Progenitor cell of endocrine pancreas (in vitro differentiated cells): ENCODE data around the gene KRTAP22-2. TPM values are rescaled to one million over a fixed set of nuclear protein-coding genes. Genes with fewer than 3 reads are reported as not detected.

Experiments used
- DNase-seq: peaks from one replicate; pipeline ENCODE4 v3.0.0; 2021; ENCODE audit warnings: low spot score; ENCODE audit not compliant: unreplicated experiment
- H3K27ac Mint-ChIP-seq: 2 replicates; pipeline ENCODE4 v1.8.0; 2021; ENCODE audit warnings: mild to moderate bottlenecking, moderate library complexity, mixed read lengths
- H3K27me3 Mint-ChIP-seq: 2 replicates; pipeline ENCODE4 v1.8.0; 2021; ENCODE audit warnings: mixed read lengths
- H3K36me3 Mint-ChIP-seq: 2 replicates; pipeline ENCODE4 v1.8.0; 2022; ENCODE audit warnings: mixed read lengths; ENCODE audit not compliant: insufficient read depth
- H3K4me1 Mint-ChIP-seq: 2 replicates; pipeline ENCODE4 v1.8.0; 2021; ENCODE audit warnings: low read depth, mixed read lengths
- H3K4me3 Mint-ChIP-seq: 2 replicates; pipeline ENCODE4 v1.8.0; 2021; ENCODE audit warnings: low read depth, mild to moderate bottlenecking, moderate library complexity, mixed read lengths
- H3K9me3 Mint-ChIP-seq: 2 replicates; pipeline ENCODE4 v1.8.0; 2021; ENCODE audit warnings: low read depth, mixed read lengths
- long read RNA-seq: library from polyadenylated mRNA; unstranded; transcript quantifications from one replicate; pipeline ENCODE4 v2.0.0, GENCODE V29; 2020
- total RNA-seq: library from RNA; stranded (reverse); gene quantifications from 2 replicates; pipeline ENCODE4 v1.2.1, GENCODE V29; 2021
- TF ChIP-seq, protein P1 (sequence below): fragments of 200-600 bp; sonication (generic); IDR thresholded peaks from one replicate; pipeline ENCODE4 v1.5.0; 2021; ENCODE audit warnings: antibody characterized with exemption, mild to moderate bottlenecking; ENCODE audit not compliant: unreplicated experiment

KRTAP22-2 gene
- total RNA-seq = not detected in 2 replicates
- long read RNA-seq = 0 reads

DNA sequence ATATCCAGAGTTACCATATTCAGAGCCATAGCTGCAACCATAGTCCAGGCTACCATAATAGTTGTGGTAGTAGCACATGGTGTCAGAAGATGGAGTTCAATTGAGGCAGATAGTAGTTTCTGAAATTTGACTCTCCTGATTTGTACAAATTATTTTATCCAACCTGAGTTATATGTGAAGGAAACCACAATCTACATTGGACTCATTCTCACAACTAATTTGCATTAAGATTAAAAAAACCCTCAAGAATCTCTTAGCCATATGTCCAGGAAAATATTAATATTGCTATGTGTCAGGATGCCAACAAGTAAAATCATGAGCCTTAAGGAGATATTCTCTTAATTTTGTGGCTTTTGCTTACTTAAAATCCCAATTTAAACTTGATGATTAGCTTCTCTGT, at the start of gene KRTAP22-2:
KRTAP22-2 (minus strand) TSS at position 101 of the 400 bp plus-strand sequence.
- no peak within 1 kb of the TSS for H3K4me3 Mint-ChIP-seq
- H3K27me3 Mint-ChIP-seq = no peaks in the 10 kb centered on the region
- DNase-seq = no peak
- H3K27ac Mint-ChIP-seq = no peak within 1 kb of the TSS
- no peaks in the 10 kb centered on the region for H3K36me3 Mint-ChIP-seq
- peaks cover 14% of the 10 kb centered on the region for H3K9me3 Mint-ChIP-seq
- TF ChIP-seq, protein P1, sequence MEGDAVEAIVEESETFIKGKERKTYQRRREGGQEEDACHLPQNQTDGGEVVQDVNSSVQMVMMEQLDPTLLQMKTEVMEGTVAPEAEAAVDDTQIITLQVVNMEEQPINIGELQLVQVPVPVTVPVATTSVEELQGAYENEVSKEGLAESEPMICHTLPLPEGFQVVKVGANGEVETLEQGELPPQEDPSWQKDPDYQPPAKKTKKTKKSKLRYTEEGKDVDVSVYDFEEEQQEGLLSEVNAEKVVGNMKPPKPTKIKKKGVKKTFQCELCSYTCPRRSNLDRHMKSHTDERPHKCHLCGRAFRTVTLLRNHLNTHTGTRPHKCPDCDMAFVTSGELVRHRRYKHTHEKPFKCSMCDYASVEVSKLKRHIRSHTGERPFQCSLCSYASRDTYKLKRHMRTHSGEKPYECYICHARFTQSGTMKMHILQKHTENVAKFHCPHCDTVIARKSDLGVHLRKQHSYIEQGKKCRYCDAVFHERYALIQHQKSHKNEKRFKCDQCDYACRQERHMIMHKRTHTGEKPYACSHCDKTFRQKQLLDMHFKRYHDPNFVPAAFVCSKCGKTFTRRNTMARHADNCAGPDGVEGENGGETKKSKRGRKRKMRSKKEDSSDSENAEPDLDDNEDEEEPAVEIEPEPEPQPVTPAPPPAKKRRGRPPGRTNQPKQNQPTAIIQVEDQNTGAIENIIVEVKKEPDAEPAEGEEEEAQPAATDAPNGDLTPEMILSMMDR = no peak
- no peaks in the 10 kb centered on the region for H3K4me1 Mint-ChIP-seq

DNA sequence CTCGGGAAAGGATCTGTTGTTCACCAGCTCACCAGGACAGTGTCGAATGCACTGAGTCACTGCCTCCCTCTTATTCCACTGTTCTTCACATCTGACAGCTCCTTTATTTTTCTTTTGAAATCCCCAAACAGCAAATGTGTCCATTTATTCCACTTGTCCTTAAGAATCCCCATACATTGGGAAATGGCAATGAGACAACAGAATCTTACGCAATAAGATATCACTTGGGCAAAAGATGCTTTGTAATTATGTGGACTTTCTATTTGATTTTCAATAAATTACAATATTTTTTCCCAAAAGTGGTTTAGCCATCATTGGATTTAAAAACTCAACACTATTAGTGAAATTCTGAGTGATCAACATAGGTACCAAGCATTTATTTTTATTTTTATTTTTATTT, 48.5 kb upstream of the KRTAP22-2 start:
- H3K4me3 Mint-ChIP-seq = no peak overlapping the region
- H3K4me1 Mint-ChIP-seq = no peaks in the 10 kb centered on the region
- H3K36me3 Mint-ChIP-seq = no peaks in the 10 kb centered on the region
- no peak overlapping the region for H3K27ac Mint-ChIP-seq
- DNase-seq = no peak
- peaks cover 4% of the 10 kb centered on the region for H3K9me3 Mint-ChIP-seq
- TF ChIP-seq, protein P1 = no peak
- no peaks in the 10 kb centered on the region for H3K27me3 Mint-ChIP-seq

DNA sequence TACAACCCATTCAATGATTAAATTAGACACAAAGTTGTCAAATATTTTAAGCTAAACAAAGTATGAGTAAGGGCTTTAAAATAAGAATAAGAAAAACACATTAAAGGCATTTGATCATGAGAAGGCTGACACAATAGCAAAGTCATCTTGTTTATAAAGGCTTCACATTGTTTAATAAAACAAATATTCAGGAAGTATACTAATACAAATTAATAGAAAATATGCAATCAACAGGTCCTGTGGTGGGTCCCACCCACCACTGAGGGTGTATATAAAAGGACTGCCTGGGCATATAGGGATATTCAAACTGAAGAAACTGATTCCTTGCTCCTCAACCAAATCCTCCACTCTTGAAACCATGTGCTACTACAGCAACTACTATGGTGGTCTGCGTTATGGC, 44.7 kb upstream of the KRTAP22-2 start, which contains the start of gene KRTAP20-2:
KRTAP20-2 (plus strand) TSS at position 301 of the 400 bp plus-strand sequence; CDS start at position 359, 58 bp downstream.
- Mint-ChIP-seq H3K4me3 (no peak within 1 kb of the TSS), H3K4me1 (no peaks in the 10 kb centered on the region), H3K36me3 (no peaks in the 10 kb centered on the region), H3K9me3 (peaks cover 9% of the 10 kb centered on the region), H3K27me3 (no peaks in the 10 kb centered on the region), H3K27ac (no peak within 1 kb of the TSS)
- TF ChIP-seq, protein P1 = no peak
- DNase-seq = no peak

DNA sequence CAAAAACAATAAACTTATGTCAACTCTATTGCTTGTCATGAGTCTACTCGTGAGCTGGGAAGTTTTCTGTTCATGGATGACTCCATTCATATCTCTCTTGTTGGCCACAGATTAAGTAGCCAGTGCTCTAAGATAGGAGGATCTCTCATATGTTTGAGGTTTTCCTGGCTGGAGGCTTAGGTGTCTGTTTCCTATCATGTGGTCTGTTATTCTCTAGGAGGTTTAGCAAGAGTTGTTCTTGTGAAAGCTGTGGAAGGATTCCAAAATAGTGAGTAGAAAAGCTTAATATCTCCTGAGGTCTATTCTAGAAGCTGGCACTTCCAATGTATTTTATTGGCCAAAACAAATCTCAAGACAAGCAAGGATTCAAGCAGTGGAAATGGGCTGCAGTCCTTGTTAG, 39.0 kb upstream of the KRTAP22-2 start:
- Mint-ChIP-seq H3K4me3 (no peak overlapping the region), H3K4me1 (no peaks in the 10 kb centered on the region), H3K9me3 (peaks cover 28% of the 10 kb centered on the region), H3K27me3 (no peaks in the 10 kb centered on the region), H3K36me3 (no peaks in the 10 kb centered on the region), H3K27ac (no peak overlapping the region)
- no peak for DNase-seq
- TF ChIP-seq, protein P1 = no peak

- peaks cover 28% of the 10 kb centered on the region for H3K9me3 Mint-ChIP-seq
- TF ChIP-seq, protein P1 = no peak
These were observed 37.9 kb upstream of the KRTAP22-2 start for GRCh38 chr21:30628109-30628508.

More at GRCh38 chr21:30628109-30628508, 37.9 kb upstream of the KRTAP22-2 start:
- DNase-seq = no peak
- H3K27me3 Mint-ChIP-seq = no peaks in the 10 kb centered on the region
- no peak overlapping the region for H3K27ac Mint-ChIP-seq
- H3K4me3 Mint-ChIP-seq = no peak overlapping the region
- no peaks in the 10 kb centered on the region for H3K4me1 Mint-ChIP-seq
- no peaks in the 10 kb centered on the region for H3K36me3 Mint-ChIP-seq
